K562 (cell line): ENCODE data around the gene EOGT. TPM values are rescaled to one million over a fixed set of nuclear protein-coding genes. Genes with fewer than 3 reads are reported as not detected.
A peak's percentile ranks its signal among the peaks of the same experiment; 100 is the strongest.

Experiments
- ATAC-seq: fragments of 200-7000 bp; cut with Tn5 transposase; 3 replicates; pipeline ENCODE4 v1.9.1; 2020; ENCODE audit warnings: moderate library complexity
- BruUV-seq: library from RNA; stranded (reverse); fragments of 400-500 nt; replicated peaks from 2 replicates; lab custom pipeline; 2021; lab: Mats Ljungman, UMichigan
- CTCF ChIA-PET: fragments of 300-600 bp; formaldehyde crosslinking; extraction: SDS; loops from one replicate; lab custom pipeline; 2021; ENCODE audit warnings: low intra/inter-chr PET ratio; lab: Yijun Ruan, JAX
- POLR2A ChIA-PET: fragments of 300-600, 350-650 bp; sonication (Branson Sonifier 250); formaldehyde crosslinking; extraction: SDS; loops from one replicate; lab custom pipeline; 2021; ENCODE audit warnings: antibody characterized with exemption, inconsistent platforms; lab: Yijun Ruan, JAX
- DNase-seq, 4 experiments: peaks; one replicate each; pipeline versions ENCODE4 v3.0.0 to v3.0.0-alpha.2; 2011 to 2018; ENCODE audit warnings: low spot score in 3 of 4, mixed read lengths in 3 of 4; ENCODE audit errors: extremely low read depth in 1 of 4
- FAIRE-seq: peaks from 2 replicates; lab custom pipeline; 2011; peaks lifted over from hg19 to GRCh38; lab: Jason Lieb, UNC
- H2AFZ ChIP-seq: 2 replicates; pipeline ENCODE4 v1.6.0; 2011; ENCODE audit warnings: low read depth, low read length, control low read depth, inconsistent platforms
- H3K27ac ChIP-seq: fragments of 200-600 bp; 3 replicates; pipeline ENCODE4 v1.8.0; 2011; ENCODE audit warnings: low read depth, mild to moderate bottlenecking, control low read depth, inconsistent platforms, low read length, moderate library complexity, mixed read lengths; ENCODE audit errors: extremely low read depth
- H3K27me3 ChIP-seq, 2 experiments: fragments of 300-600 bp in 1 of 2; 2 replicates in 1 of 2; 3 replicates in 1 of 2; pipeline versions ENCODE4 v1.6.0 to v1.8.0; 2011; ENCODE audit warnings: inconsistent platforms in 2 of 2, low read length in 2 of 2, mild to moderate bottlenecking in 1 of 2, mixed read lengths in 1 of 2, moderate library complexity in 1 of 2; ENCODE audit not compliant: control insufficient read depth in 2 of 2, insufficient read depth in 2 of 2
- H3K36me3 ChIP-seq: fragments of 300-600 bp; 3 replicates; pipeline ENCODE4 v1.8.0; 2011; ENCODE audit warnings: mild to moderate bottlenecking, low read length, inconsistent platforms; ENCODE audit not compliant: control insufficient read depth, insufficient read depth
- H3K4me1 ChIP-seq, 2 experiments: fragments of 200-600 bp in 1 of 2; replicated peaks in 1 of 2; 2 replicates in 1 of 2; 3 replicates in 1 of 2; pipeline versions ENCODE4 v1.5.1 to v1.8.0; 2011; ENCODE audit warnings: inconsistent platforms in 2 of 2, low read length in 2 of 2, mild to moderate bottlenecking in 1 of 2, mixed read lengths in 1 of 2, moderate library complexity in 1 of 2; ENCODE audit not compliant: control insufficient read depth in 2 of 2, insufficient read depth in 2 of 2
- H3K4me2 ChIP-seq: 2 replicates; pipeline ENCODE4 v1.6.1; 2011; ENCODE audit warnings: low read length, control low read depth, inconsistent platforms, mixed read lengths; ENCODE audit not compliant: insufficient read depth
- H3K4me3 ChIP-seq: fragments of 200-600 bp; sonication (generic), shearing (Covaris generic); 2 replicates; pipeline ENCODE4 v1.5.1; 2016; ENCODE audit warnings: control low read depth, inconsistent platforms
- H3K79me2 ChIP-seq: fragments of 200-600 bp; 3 replicates; pipeline ENCODE4 v1.8.0; 2011; ENCODE audit warnings: low read length, inconsistent platforms; ENCODE audit not compliant: control insufficient read depth, insufficient read depth
- H3K9ac ChIP-seq, 2 experiments: 2 replicates each; pipeline versions ENCODE4 v1.6.0 to v1.6.1; 2011; ENCODE audit warnings: low read depth in 2 of 2, low read length in 2 of 2, control low read depth in 1 of 2, inconsistent platforms in 1 of 2, mild to moderate bottlenecking in 1 of 2, mixed read lengths in 1 of 2; ENCODE audit not compliant: insufficient read depth in 1 of 2
- H3K9me1 ChIP-seq: one replicate; pipeline ENCODE4 v1.6.0; 2011; ENCODE audit warnings: inconsistent platforms, mild to moderate bottlenecking, low read length, moderate library complexity; ENCODE audit not compliant: control insufficient read depth, insufficient read depth
- H3K9me3 ChIP-seq: replicated peaks from 2 replicates; pipeline ENCODE4 v1.5.1; 2011; ENCODE audit warnings: low read depth, low read length, inconsistent platforms; ENCODE audit not compliant: control insufficient read depth, insufficient read depth
- H4K20me1 ChIP-seq: replicated peaks from 2 replicates; pipeline ENCODE4 v1.6.1; 2011; ENCODE audit warnings: low read length, inconsistent platforms, mixed read lengths; ENCODE audit not compliant: control insufficient read depth, insufficient read depth
- CHD4 ChIP-seq: fragments of 200-600 bp; sonication (generic); IDR thresholded peaks from 3 replicates; pipeline ENCODE4 v1.6.1; 2012; ENCODE audit warnings: low read depth, mild to moderate bottlenecking, mixed read lengths, low read length, inconsistent platforms; ENCODE audit not compliant: insufficient read depth, insufficient replicate concordance, poor library complexity, severe bottlenecking
- GATAD2B ChIP-seq: fragments of 450-650 bp; IDR thresholded peaks from 2 replicates; pipeline ENCODE4 v1.6.1; 2017; ENCODE audit warnings: mild to moderate bottlenecking, borderline replicate concordance
- KLF10 ChIP-seq: fragments of 250-450 bp; sonication (Bioruptor Pico); IDR thresholded peaks from 2 replicates; pipeline ENCODE4 v1.6.1; 2021; ENCODE audit warnings: matching md5 sums
- PKNOX1 ChIP-seq: fragments of 450-650 bp; IDR thresholded peaks from 2 replicates; pipeline ENCODE4 v1.6.1; 2016
- POLR2AphosphoS5 ChIP-seq: IDR thresholded peaks from 2 replicates; pipeline ENCODE4 v1.6.1; 2011; ENCODE audit warnings: mild to moderate bottlenecking, low read depth, low read length, moderate library complexity; ENCODE audit not compliant: control insufficient read depth, insufficient read depth
- RBM22 ChIP-seq: fragments of 200-400 bp; formaldehyde crosslinking; IDR thresholded peaks from 2 replicates; pipeline ENCODE4 v1.6.1; 2018; ENCODE audit warnings: low read length, low read depth; ENCODE audit not compliant: poor library complexity, severe bottlenecking
- TGIF2 ChIP-seq: sonication (generic); formaldehyde crosslinking; IDR thresholded peaks from 2 replicates; pipeline ENCODE4 v1.8.1; 2022; ENCODE audit warnings: mild to moderate bottlenecking, missing genetic modification reagents, moderate library complexity
- ZBTB7A ChIP-seq: IDR thresholded peaks from 2 replicates; pipeline ENCODE4 v1.6.1; 2011; ENCODE audit warnings: low read depth, mild to moderate bottlenecking, low read length, moderate library complexity, borderline replicate concordance; ENCODE audit not compliant: control insufficient read depth
- ZNF785 ChIP-seq: fragments of 250-450 bp; sonication (Bioruptor Pico); IDR thresholded peaks from 2 replicates; pipeline ENCODE4 v1.4.0; 2020; ENCODE audit warnings: mild to moderate bottlenecking
- WGBS: fragments of 100-300 bp; shearing (Covaris generic); methylation state at CpG from one replicate; pipeline ENCODE4 v1.1.6; 2016; ENCODE audit warnings: low coverage, mixed read lengths; ENCODE audit not compliant: insufficient coverage; ENCODE audit errors: missing lambda C conversion rate; 5-methylcytosine and 5-hydroxymethylcytosine counted together
- in situ Hi-C: fragments of 300-500 bp; cut with MboI; formaldehyde crosslinking; loops from 4 replicates; pipeline ENCODE4 v1.15.0; 2018; ENCODE audit warnings: inconsistent platforms, mixed read lengths
- intact Hi-C: fragments of 100-400 bp; cut with micrococcal nuclease; formaldehyde crosslinking; loops from 2 replicates; pipeline ENCODE4 v1.14.2; 2022
- polyA plus RNA-seq, 8 experiments: library from polyadenylated mRNA; depleted of rRNA in 4 of 8; stranded (reverse) in 5 of 8; unstranded in 3 of 8; fragments of >200 nt; fragmentation: Nextera tagmentation in 2 of 8; fragmentation: Illumina TruSeq in 1 of 8; extraction: Ambion mirVana in 2 of 8; extraction: Trizol in 1 of 8; gene quantifications; 2 replicates each; pipeline versions ENCODE4 v1.2.1 to v1.2.3, GENCODE V29; 2011 to 2014; ENCODE audit warnings: inconsistent platforms in 1 of 8, missing spikeins in 1 of 8
- total RNA-seq, 7 experiments: library from RNA; depleted of rRNA in 6 of 7; stranded (reverse); fragments of >200 nt in 6 of 7; fragmentation: Illumina TruSeq in 2 of 7; extraction: Trizol in 2 of 7; gene quantifications; 2 replicates each; pipeline versions ENCODE4 v1.2.1 to v1.2.3, GENCODE V29; 2011 to 2021; ENCODE audit warnings: low replicate concordance in 1 of 7
- TF ChIP-seq, protein P1 (sequence below), 2 experiments: fragments of 150-350 bp in 1 of 2; IDR thresholded peaks; 2 replicates each; pipeline ENCODE4 v1.6.1; 2012 to 2016; ENCODE audit warnings: low read depth in 2 of 2, low read length in 2 of 2, mild to moderate bottlenecking in 1 of 2, moderate library complexity in 1 of 2
- TF ChIP-seq, protein P2 (sequence below): sonication (generic); formaldehyde crosslinking; IDR thresholded peaks from 2 replicates; pipeline ENCODE4 v1.8.0; 2022; ENCODE audit warnings: missing genetic modification reagents, mild to moderate bottlenecking, moderate library complexity, borderline replicate concordance

The EOGT gene
- total and polyA plus RNA-seq, 9 of the 15 experiments (the other 6 are each of a cell fraction or from before 2014, with no cell fraction given), result 3.6 to 17.9 (median 7.4) TPM

GRCh38 chr3:69012800-69013252, 658 bp downstream of the EOGT start:
- peaks cover 18% of the 10 kb centered on the region for H3K79me2 ChIP-seq
- no peaks in the 10 kb centered on the region for H3K9me1 ChIP-seq
- 0% methylated on average over 12 of the region's 36 CpGs for WGBS
- TF ChIP-seq POLR2AphosphoS5, result no peak
- TF ChIP-seq RBM22, result no peak
- TF ChIP-seq ZNF785 (CRISPR knock-in tag), result no peak
- 0 out of 2 replicates have a peak, but pooled peaks have one; percentile 14 for TF ChIP-seq GATAD2B
- TF ChIP-seq, protein P1, sequence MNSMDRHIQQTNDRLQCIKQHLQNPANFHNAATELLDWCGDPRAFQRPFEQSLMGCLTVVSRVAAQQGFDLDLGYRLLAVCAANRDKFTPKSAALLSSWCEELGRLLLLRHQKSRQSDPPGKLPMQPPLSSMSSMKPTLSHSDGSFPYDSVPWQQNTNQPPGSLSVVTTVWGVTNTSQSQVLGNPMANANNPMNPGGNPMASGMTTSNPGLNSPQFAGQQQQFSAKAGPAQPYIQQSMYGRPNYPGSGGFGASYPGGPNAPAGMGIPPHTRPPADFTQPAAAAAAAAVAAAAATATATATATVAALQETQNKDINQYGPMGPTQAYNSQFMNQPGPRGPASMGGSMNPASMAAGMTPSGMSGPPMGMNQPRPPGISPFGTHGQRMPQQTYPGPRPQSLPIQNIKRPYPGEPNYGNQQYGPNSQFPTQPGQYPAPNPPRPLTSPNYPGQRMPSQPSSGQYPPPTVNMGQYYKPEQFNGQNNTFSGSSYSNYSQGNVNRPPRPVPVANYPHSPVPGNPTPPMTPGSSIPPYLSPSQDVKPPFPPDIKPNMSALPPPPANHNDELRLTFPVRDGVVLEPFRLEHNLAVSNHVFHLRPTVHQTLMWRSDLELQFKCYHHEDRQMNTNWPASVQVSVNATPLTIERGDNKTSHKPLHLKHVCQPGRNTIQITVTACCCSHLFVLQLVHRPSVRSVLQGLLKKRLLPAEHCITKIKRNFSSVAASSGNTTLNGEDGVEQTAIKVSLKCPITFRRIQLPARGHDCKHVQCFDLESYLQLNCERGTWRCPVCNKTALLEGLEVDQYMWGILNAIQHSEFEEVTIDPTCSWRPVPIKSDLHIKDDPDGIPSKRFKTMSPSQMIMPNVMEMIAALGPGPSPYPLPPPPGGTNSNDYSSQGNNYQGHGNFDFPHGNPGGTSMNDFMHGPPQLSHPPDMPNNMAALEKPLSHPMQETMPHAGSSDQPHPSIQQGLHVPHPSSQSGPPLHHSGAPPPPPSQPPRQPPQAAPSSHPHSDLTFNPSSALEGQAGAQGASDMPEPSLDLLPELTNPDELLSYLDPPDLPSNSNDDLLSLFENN (IDR thresholded peaks at IDR 0.05; ENCODE audit: low read depth in 2 of 2, low read length in 2 of 2), result no peak
- TF ChIP-seq PKNOX1, result 0 out of 2 replicates have a peak, but pooled peaks have one; percentile 5
- no peak for TF ChIP-seq KLF10
- TF ChIP-seq, protein P2, sequence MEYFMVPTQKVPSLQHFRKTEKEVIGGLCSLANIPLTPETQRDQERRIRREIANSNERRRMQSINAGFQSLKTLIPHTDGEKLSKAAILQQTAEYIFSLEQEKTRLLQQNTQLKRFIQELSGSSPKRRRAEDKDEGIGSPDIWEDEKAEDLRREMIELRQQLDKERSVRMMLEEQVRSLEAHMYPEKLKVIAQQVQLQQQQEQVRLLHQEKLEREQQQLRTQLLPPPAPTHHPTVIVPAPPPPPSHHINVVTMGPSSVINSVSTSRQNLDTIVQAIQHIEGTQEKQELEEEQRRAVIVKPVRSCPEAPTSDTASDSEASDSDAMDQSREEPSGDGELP (CRISPR knock-in tag), result 0 out of 2 replicates have a peak, but pooled peaks have one; percentile 12
- TF ChIP-seq TGIF2 (CRISPR knock-in tag), result no peak
- no peak for TF ChIP-seq CHD4
- TF ChIP-seq ZBTB7A, result peak; percentile 53; the same call in 1 of the 2 replicates
- TF ChIP-seq, all 486 proteins: peak for 4
- DNase-seq (peak in 2 of 4 experiments; percentile 47 to 55), FAIRE-seq (no peak), ATAC-seq (peak; percentile 65)
- ChIA-PET CTCF (no interaction called here), POLR2A (interaction anchor here (0.7 kb wide), 2 partner anchors 10 to 17 kb away, joined by 3 read pairs; no protein-coding TSS in a partner anchor)
- Histone ChIP-seq H3K36me3 (peaks cover 34% of the 10 kb centered on the region; the same call in 2 of the 3 replicates), H3K9me3 (no peaks in the 10 kb centered on the region), H3K9ac (peak overlapping the region; percentile 86 to 94; a peak in 3 of 4 replicates), H2AFZ (peak overlapping the region; percentile 94), H3K27ac (peak overlapping the region; percentile 84; the same call in 2 of the 3 replicates), H3K4me3 (peak overlapping the region; percentile 79), H3K27me3 (no peaks in the 10 kb centered on the region), H4K20me1 (no peaks in the 10 kb centered on the region), H3K4me2 (peak overlapping the region; percentile 83), H3K4me1 (peaks cover 11 to 17% of the 10 kb centered on the region in 2 experiments)
- in situ Hi-C loops, result no loop called here
- no TSS peak for BruUV-seq
- intact Hi-C loops, result loop anchor here (2.0 kb wide), 1 partner anchor 72 kb away; the partner anchor contains the start of gene ARL6IP5
